Gastroesophageal sphincter (tissue), 4 donors: Measurements from ENCODE around the gene RRN3. TPM values are rescaled to one million over a fixed set of nuclear protein-coding genes. Genes with fewer than 3 reads are reported as not detected.

Source experiments
- ATAC-seq: fragments of 150-250 bp; one replicate; pipeline ENCODE4 v1.9.1; 2016; ENCODE audit warnings: mild to moderate bottlenecking, moderate library complexity
- H3K27ac ChIP-seq, 4 donors: fragments of 200-600 bp; sonication (generic) in 3 of 4; 1 replicate in 3 of 4; 2 replicates in 1 of 4; pipeline ENCODE4 v1.5.1; 2016 to 2019
- H3K27me3 ChIP-seq: fragments of 200-600 bp; sonication (generic); one replicate; pipeline ENCODE4 v1.5.1; 2019
- H3K36me3 ChIP-seq, 2 donors: fragments of 200-600 bp; sonication (generic); one replicate each; pipeline ENCODE4 v1.5.1; 2019; ENCODE audit warnings: control low read depth in 1 of 2
- H3K4me1 ChIP-seq, 3 donors: fragments of 200-600 bp; sonication (generic); 1 replicate in 2 of 3; 2 replicates in 1 of 3; pipeline ENCODE4 v1.5.1; 2016 to 2019; ENCODE audit warnings: control low read depth in 2 of 3
- H3K4me3 ChIP-seq, 2 donors: fragments of 200-600 bp; sonication (generic); one replicate each; pipeline ENCODE4 v1.5.1; 2019; ENCODE audit warnings: mild to moderate bottlenecking in 1 of 2, moderate library complexity in 1 of 2
- H3K9me3 ChIP-seq, 3 donors: fragments of 200-600 bp; sonication (generic); one replicate each; pipeline ENCODE4 v1.5.1; 2017 to 2019; ENCODE audit warnings: control low read depth in 2 of 3
- CTCF ChIP-seq, 4 experiments: fragments of 200-600 bp in 2 of 4; fragments of 450-650 bp in 2 of 4; sonication (generic) in 1 of 4; IDR thresholded peaks; one replicate each; pipeline ENCODE4 v1.5.1; 2017 to 2019; ENCODE audit warnings: antibody characterized with exemption in 4 of 4, mild to moderate bottlenecking in 2 of 4, moderate library complexity in 2 of 4
- EP300 ChIP-seq: sonication (generic); formaldehyde crosslinking; IDR thresholded peaks from one replicate; pipeline ENCODE4 v1.6.1; 2017; ENCODE audit warnings: antibody characterized with exemption, mild to moderate bottlenecking
- POLR2A ChIP-seq, 2 donors: fragments of 450-650 bp; IDR thresholded peaks; one replicate each; pipeline ENCODE4 v1.6.1; 2017; ENCODE audit warnings: antibody characterized with exemption in 2 of 2, mild to moderate bottlenecking in 2 of 2, moderate library complexity in 1 of 2
- POLR2AphosphoS5 ChIP-seq: sonication (generic); formaldehyde crosslinking; IDR thresholded peaks from one replicate; pipeline ENCODE4 v1.6.1; 2017; ENCODE audit warnings: antibody characterized with exemption
- whole genome bisulfite sequencing, 2 donors: methylation state at CpG; one replicate each; pipeline ENCODE4 v1.1.5; 2018; ENCODE audit warnings: low coverage in 1 of 2; 5-methylcytosine and 5-hydroxymethylcytosine counted together
- total RNA-seq, 4 donors: library from RNA; depleted of rRNA; stranded (reverse); fragments of >200 nt; gene quantifications; one replicate each; pipeline ENCODE4 v1.1.0, GENCODE V29; 2016

RRN3 gene
- total RNA-seq, 4 donors from 2014 or later: 27.9 to 42.3 (median 31.1) TPM

- no peak for TF ChIP-seq POLR2A (IDR thresholded peaks at IDR 0.05)
- TF ChIP-seq POLR2AphosphoS5: no peak
- TF ChIP-seq EP300: no peak
- TF ChIP-seq CTCF (IDR thresholded peaks at IDR 0.05): no peak
- H3K4me3 ChIP-seq: no peak overlapping the region
- H3K27me3 ChIP-seq: no peaks in the 10 kb centered on the region
- ATAC-seq: no peak
- WGBS, 2 donors: 93 to 97% methylated on average over 7 to 8 of the region's 11 CpGs
- H3K9me3 ChIP-seq: no peaks in the 10 kb centered on the region
- peaks cover 0 to 58% of the 10 kb centered on the region in 2 donors for H3K36me3 ChIP-seq
- H3K4me1 ChIP-seq: peaks cover 0 to 16% (median 0%) of the 10 kb centered on the region in 3 donors
- H3K27ac ChIP-seq: no peak overlapping the region
Observed at GRCh38 chr16:15044286-15044685, 49.8 kb downstream of the RRN3 start.

- Histone ChIP-seq H3K9me3 (no peaks in the 10 kb centered on the region), H3K4me1 (peaks cover 0 to 15% (median 0%) of the 10 kb centered on the region in 3 donors), H3K27me3 (no peaks in the 10 kb centered on the region), H3K36me3 (peaks cover 0 to 67% of the 10 kb centered on the region in 2 donors), H3K4me3 (no peak overlapping the region), H3K27ac (no peak overlapping the region)
- WGBS, 2 donors: 94 to 95% methylated on average over 2 to 4 of the region's 5 CpGs
- no peak for ATAC-seq
- TF ChIP-seq EP300 (no peak), CTCF (IDR thresholded peaks at IDR 0.05) (no peak), POLR2A (IDR thresholded peaks at IDR 0.05) (no peak), POLR2AphosphoS5 (no peak)
Observed at GRCh38 chr16:15043344-15043743, 50.7 kb downstream of the RRN3 start.

- H3K36me3 ChIP-seq: peaks cover 0 to 70% of the 10 kb centered on the region in 2 donors
- H3K4me3 ChIP-seq: no peak overlapping the region
- H3K27ac ChIP-seq: peak overlapping the region in 3 of 4 donors; percentile 28 to 57 (median 53)
- H3K9me3 ChIP-seq: no peaks in the 10 kb centered on the region
- ATAC-seq: peak; percentile 98
- H3K27me3 ChIP-seq: no peaks in the 10 kb centered on the region
- WGBS, 2 donors: 21 to 37% methylated on average over 5 to 10 of the region's 16 CpGs
- TF ChIP-seq POLR2AphosphoS5 (peak; percentile 43), CTCF (IDR thresholded peaks at IDR 0.05) (peak in 2 of 4 experiments; percentile 40 to 42), POLR2A (IDR thresholded peaks at IDR 0.05) (no peak)
- H3K4me1 ChIP-seq: peaks cover 0 to 15% (median 0%) of the 10 kb centered on the region in 3 donors
Observed at GRCh38 chr16:15041271-15042004, 52.6 kb downstream of the RRN3 start.

GRCh38 chr16:15038689-15039088, 55.4 kb downstream of the RRN3 start:
- Histone ChIP-seq H3K27ac (no peak overlapping the region), H3K9me3 (no peaks in the 10 kb centered on the region), H3K4me1 (peaks cover 0 to 15% (median 0%) of the 10 kb centered on the region in 3 donors), H3K4me3 (no peak overlapping the region), H3K27me3 (no peaks in the 10 kb centered on the region), H3K36me3 (peaks cover 0 to 76% of the 10 kb centered on the region in 2 donors)
- no peak for TF ChIP-seq CTCF (IDR thresholded peaks at IDR 0.05)
- TF ChIP-seq POLR2AphosphoS5: no peak
- TF ChIP-seq EP300: no peak
- TF ChIP-seq POLR2A (IDR thresholded peaks at IDR 0.05): no peak
- ATAC-seq: no peak
- WGBS, 2 donors: 61 to 79% methylated on average over 2 to 8 of the region's 9 CpGs

GRCh38 chr16:15037745-15038144, 56.3 kb downstream of the RRN3 start:
- H3K36me3 ChIP-seq: peaks cover 0 to 85% of the 10 kb centered on the region in 2 donors
- H3K9me3 ChIP-seq: no peaks in the 10 kb centered on the region
- WGBS, 2 donors: 87 to 100% methylated on average over 2 to 4 of the region's 4 CpGs
- H3K4me1 ChIP-seq: peaks cover 0 to 15% (median 0%) of the 10 kb centered on the region in 3 donors
- no peaks in the 10 kb centered on the region for H3K27me3 ChIP-seq
- H3K27ac ChIP-seq: no peak overlapping the region
- ATAC-seq: no peak
- no peak overlapping the region for H3K4me3 ChIP-seq
- TF ChIP-seq POLR2A (IDR thresholded peaks at IDR 0.05) (no peak), EP300 (no peak), CTCF (IDR thresholded peaks at IDR 0.05) (no peak), POLR2AphosphoS5 (no peak)
